ENCODE results near the gene MAEA.

The MAEA gene

GRCh38 chr4:1366371-1367229, 76.9 kb downstream of the MAEA start:
- H3K27ac ChIP-seq, result no peak overlapping the region

GRCh38 chr4:1367230-1367935, 77.7 kb downstream of the MAEA start:
- TF ChIP-seq ZFX (IDR thresholded peaks at IDR 0.05), result no peak
- no peak for TF ChIP-seq CTCF (conservative IDR thresholded peaks at IDR 0.05)
- H3K27ac ChIP-seq, result no peak overlapping the region

More at GRCh38 chr4:1366371-1367229, 76.9 kb downstream of the MAEA start:
- no peak for TF ChIP-seq CTCF (conservative IDR thresholded peaks at IDR 0.05)
- no peak for TF ChIP-seq ZFX (IDR thresholded peaks at IDR 0.05)

- no peak overlapping the region for H3K27ac ChIP-seq
- TF ChIP-seq ZFX (IDR thresholded peaks at IDR 0.05), result no peak
Measured at GRCh38 chr4:1367936-1368289, 78.2 kb downstream of the MAEA start.

- TF ChIP-seq ZFX (IDR thresholded peaks at IDR 0.05) (no peak), CTCF (conservative IDR thresholded peaks at IDR 0.05) (no peak)
- H3K27ac ChIP-seq, result no peak overlapping the region
Measured at GRCh38 chr4:1368421-1369090, 78.9 kb downstream of the MAEA start.

- TF ChIP-seq ZFX (IDR thresholded peaks at IDR 0.05) (no peak), CTCF (conservative IDR thresholded peaks at IDR 0.05) (no peak)
- no peak overlapping the region for H3K27ac ChIP-seq
Measured at GRCh38 chr4:1369091-1369450, 79.4 kb downstream of the MAEA start.

- TF ChIP-seq CTCF (conservative IDR thresholded peaks at IDR 0.05), result no peak
- TF ChIP-seq ZFX (IDR thresholded peaks at IDR 0.05), result no peak
- no peak overlapping the region for H3K27ac ChIP-seq
Measured at GRCh38 chr4:1369479-1370079, 79.9 kb downstream of the MAEA start.

- no peak for TF ChIP-seq CTCF (conservative IDR thresholded peaks at IDR 0.05)
- no peak for TF ChIP-seq ZFX (IDR thresholded peaks at IDR 0.05)
- no peak overlapping the region for H3K27ac ChIP-seq
Measured at GRCh38 chr4:1370321-1371124, 80.8 kb downstream of the MAEA start.

Measured in C4-2B (cell line).